Activated CD4-positive, alpha-beta T cell treated with anti-CD3 and anti-CD28 coated beads, Interleukin-2, amount 10 ng/mL, durations not matched to agents 24 days and 14 days (primary cell): Measurements from ENCODE around the gene CBR3. TPM values are rescaled to one million over a fixed set of nuclear protein-coding genes. Genes with fewer than 3 reads are reported as not detected.

Experiments used
- DNase-seq: peaks from one replicate; pipeline ENCODE4 v3.0.0; 2022
- H3K27ac Mint-ChIP-seq: one replicate; pipeline ENCODE4 v1.8.0; 2022; ENCODE audit warnings: mild to moderate bottlenecking, mixed read lengths
- H3K27me3 Mint-ChIP-seq: one replicate; pipeline ENCODE4 v1.8.0; 2022; ENCODE audit warnings: mixed read lengths
- H3K36me3 Mint-ChIP-seq: one replicate; pipeline ENCODE4 v1.8.0; 2022; ENCODE audit warnings: low read depth, mild to moderate bottlenecking, mixed read lengths
- H3K4me1 Mint-ChIP-seq: one replicate; pipeline ENCODE4 v1.8.0; 2021; ENCODE audit warnings: mixed read lengths
- H3K4me3 Mint-ChIP-seq: one replicate; pipeline ENCODE4 v1.8.0; 2022; ENCODE audit warnings: mild to moderate bottlenecking, moderate library complexity, mixed read lengths
- H3K9me3 Mint-ChIP-seq: one replicate; pipeline ENCODE4 v1.8.0; 2021; ENCODE audit warnings: mixed read lengths
- intact Hi-C: fragments of 100-400 bp; cut with micrococcal nuclease; formaldehyde crosslinking; loops from one replicate; pipeline ENCODE4 v1.15.1; 2023
- total RNA-seq: library from RNA; stranded (reverse); gene quantifications from 2 replicates; pipeline ENCODE4 v1.2.3, GENCODE V29; 2022

CBR3 gene
- total RNA-seq, 1 donor from 2014 or later, result 19.8 TPM

DNA sequence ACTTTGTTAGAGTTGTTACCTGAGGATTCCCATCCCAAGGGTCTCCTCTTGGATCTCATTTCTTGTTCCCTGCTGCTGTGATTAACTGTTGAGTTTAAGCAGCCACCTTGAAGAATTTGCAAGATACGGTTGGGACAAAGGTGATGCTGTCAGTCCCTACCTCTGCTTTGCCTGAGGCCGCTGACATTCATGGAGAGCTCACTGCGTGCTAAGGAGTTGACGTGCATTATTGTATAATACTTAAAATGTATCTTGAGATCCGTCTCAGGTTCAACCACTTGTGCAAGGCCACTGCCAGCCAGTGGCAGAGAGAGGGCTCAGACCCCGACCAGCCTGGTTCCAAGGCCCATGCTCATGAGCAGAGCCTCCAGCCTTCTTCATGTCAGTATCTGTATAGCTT lies 35.9 kb downstream of the CBR3 start:
- Mint-ChIP-seq H3K9me3 (no peaks in the 10 kb centered on the region), H3K4me3 (no peak overlapping the region), H3K4me1 (peaks cover 15% of the 10 kb centered on the region), H3K27ac (no peak overlapping the region), H3K36me3 (peaks cover 27% of the 10 kb centered on the region), H3K27me3 (no peaks in the 10 kb centered on the region)
- intact Hi-C loops, result no loop called here
- no peak for DNase-seq

DNA sequence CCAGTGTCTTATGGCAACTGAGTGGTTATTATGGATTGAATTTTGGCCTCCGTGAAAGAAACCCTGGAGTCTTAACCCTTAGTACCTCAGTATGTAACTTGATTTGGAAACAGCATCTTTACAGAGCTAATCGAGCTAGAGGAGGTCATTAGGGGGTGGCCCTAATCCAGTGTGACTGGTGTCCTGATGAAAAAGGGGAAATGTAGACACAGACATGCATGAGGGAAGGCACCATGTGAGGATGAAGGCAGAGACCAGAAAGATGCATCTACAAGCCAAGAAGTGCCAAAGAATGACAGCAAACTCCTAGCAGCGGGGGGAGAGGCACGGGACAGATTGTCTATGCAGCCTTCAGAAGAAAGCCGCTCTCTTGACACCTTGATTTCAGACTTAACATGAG lies 36.5 kb downstream of the CBR3 start:
- peaks cover 16% of the 10 kb centered on the region for H3K4me1 Mint-ChIP-seq
- H3K4me3 Mint-ChIP-seq, result no peak overlapping the region
- H3K27me3 Mint-ChIP-seq, result no peaks in the 10 kb centered on the region
- H3K36me3 Mint-ChIP-seq, result peaks cover 25% of the 10 kb centered on the region
- H3K9me3 Mint-ChIP-seq, result no peaks in the 10 kb centered on the region
- no peak overlapping the region for H3K27ac Mint-ChIP-seq
- no peak for DNase-seq
- intact Hi-C loops, result no loop called here

GRCh38 chr21:36171741-36172331 lies 37.0 kb downstream of the CBR3 start:
- no peaks in the 10 kb centered on the region for H3K27me3 Mint-ChIP-seq
- intact Hi-C loops, result no loop called here
- no peak for DNase-seq
- peaks cover 21% of the 10 kb centered on the region for H3K36me3 Mint-ChIP-seq
- H3K27ac Mint-ChIP-seq, result peak overlapping the region; percentile 3
- no peak overlapping the region for H3K4me3 Mint-ChIP-seq
- peaks cover 16% of the 10 kb centered on the region for H3K4me1 Mint-ChIP-seq
- H3K9me3 Mint-ChIP-seq, result no peaks in the 10 kb centered on the region

DNA sequence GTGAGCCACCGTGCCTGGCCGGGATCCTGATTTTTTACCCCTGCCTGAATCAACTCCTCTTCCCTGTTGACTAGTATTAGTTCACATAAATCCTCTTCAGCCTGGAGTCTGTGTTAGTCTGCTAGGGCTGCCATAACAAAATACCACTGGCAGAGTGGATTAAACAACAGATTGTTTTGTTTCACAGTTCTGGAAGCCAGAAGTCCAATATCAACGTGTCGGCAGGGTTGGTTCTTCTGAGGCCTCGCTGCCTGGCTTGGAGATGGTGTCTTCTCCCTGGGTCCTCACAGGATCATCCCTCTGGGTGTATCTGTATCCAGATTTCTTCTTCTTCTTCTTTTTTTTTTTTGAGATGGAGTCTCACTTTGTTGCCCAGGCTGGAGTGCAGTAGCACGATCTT lies 39.9 kb downstream of the CBR3 start:
- intact Hi-C loops, result no loop called here
- H3K27ac Mint-ChIP-seq, result no peak overlapping the region

DNA sequence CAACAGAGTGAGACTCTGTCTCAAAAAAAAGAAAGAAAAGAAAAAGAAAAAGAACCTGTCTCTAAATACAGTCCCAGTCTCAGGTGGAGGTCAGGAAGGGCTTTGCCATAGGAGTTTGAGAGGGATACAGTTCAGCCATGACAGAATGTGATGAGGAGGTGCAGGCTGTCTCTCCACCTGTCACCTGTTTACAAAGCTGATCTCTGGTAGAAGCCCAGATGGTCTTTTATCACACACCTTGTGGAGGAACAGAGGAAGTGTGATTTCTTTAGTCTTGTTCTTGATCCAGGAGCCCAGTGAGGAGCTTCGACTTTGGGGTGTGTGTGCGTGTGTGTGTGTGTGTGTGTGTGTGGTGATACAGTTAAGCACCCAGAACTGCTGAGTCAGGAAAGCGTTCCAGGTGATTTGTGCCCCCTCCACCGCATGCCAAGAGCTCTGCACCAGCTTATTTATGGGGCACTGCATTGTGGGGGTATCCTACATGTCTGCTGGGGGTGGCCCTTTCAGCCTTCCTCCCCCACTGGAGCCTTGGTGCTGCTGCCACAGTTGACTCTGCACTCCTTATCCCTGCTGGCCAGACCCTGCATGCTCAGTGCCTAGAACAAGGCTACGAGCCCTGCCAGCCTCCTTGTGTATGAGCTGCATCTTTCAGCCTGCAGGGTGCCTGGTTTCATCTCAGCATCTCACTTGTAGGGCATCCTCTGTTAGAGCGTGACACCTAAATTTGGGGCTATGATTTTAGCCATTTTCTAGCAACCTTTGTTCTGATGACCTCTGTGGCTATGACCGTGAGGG lies 41.1 kb downstream of the CBR3 start:
- Mint-ChIP-seq H3K27me3 (no peaks in the 10 kb centered on the region), H3K9me3 (no peaks in the 10 kb centered on the region), H3K36me3 (peaks cover 5% of the 10 kb centered on the region), H3K4me3 (no peak overlapping the region), H3K4me1 (peaks cover 18% of the 10 kb centered on the region), H3K27ac (no peak overlapping the region)
- intact Hi-C loops, result no loop called here
- DNase-seq, result no peak

More for the DNA sequence above, 39.9 kb downstream of the CBR3 start:
- no peak overlapping the region for H3K4me3 Mint-ChIP-seq
- no peaks in the 10 kb centered on the region for H3K27me3 Mint-ChIP-seq
- H3K9me3 Mint-ChIP-seq, result no peaks in the 10 kb centered on the region
- DNase-seq, result no peak
- peaks cover 18% of the 10 kb centered on the region for H3K4me1 Mint-ChIP-seq
- H3K36me3 Mint-ChIP-seq, result peaks cover 9% of the 10 kb centered on the region

GRCh38 chr21:36178349-36178748 lies 43.5 kb downstream of the CBR3 start:
- no peak for DNase-seq
- no peak overlapping the region for H3K4me3 Mint-ChIP-seq
- H3K36me3 Mint-ChIP-seq, result no peaks in the 10 kb centered on the region
- H3K4me1 Mint-ChIP-seq, result peaks cover 14% of the 10 kb centered on the region
- no peaks in the 10 kb centered on the region for H3K27me3 Mint-ChIP-seq
- no peak overlapping the region for H3K27ac Mint-ChIP-seq
- no peaks in the 10 kb centered on the region for H3K9me3 Mint-ChIP-seq
- intact Hi-C loops, result no loop called here

DNA sequence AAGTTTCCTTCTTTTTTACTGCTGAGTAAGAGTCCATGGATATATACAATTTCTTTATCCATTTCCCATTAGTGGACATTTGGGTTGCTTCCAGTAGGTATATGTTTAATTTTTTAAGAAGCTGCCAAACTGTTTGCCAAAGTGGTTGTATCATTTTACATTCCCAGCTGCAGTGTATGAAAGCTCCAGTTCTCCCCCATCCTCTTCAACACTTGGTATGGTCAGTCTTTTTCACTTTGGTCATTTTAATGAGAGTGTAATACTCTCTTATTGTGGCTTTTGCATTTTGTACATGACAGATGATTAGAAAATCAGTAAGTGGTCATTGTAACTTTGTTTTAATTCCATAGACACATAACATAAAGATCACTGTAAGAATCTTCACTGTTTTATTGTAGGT lies 44.3 kb downstream of the CBR3 start:
- Mint-ChIP-seq H3K36me3 (no peaks in the 10 kb centered on the region), H3K4me3 (no peak overlapping the region), H3K27ac (no peak overlapping the region), H3K27me3 (no peaks in the 10 kb centered on the region), H3K4me1 (peaks cover 10% of the 10 kb centered on the region), H3K9me3 (no peaks in the 10 kb centered on the region)
- intact Hi-C loops, result no loop called here
- no peak for DNase-seq

- Mint-ChIP-seq H3K4me1 (peaks cover 6% of the 10 kb centered on the region), H3K27me3 (no peaks in the 10 kb centered on the region), H3K9me3 (no peaks in the 10 kb centered on the region), H3K36me3 (no peaks in the 10 kb centered on the region), H3K27ac (no peak overlapping the region), H3K4me3 (no peak overlapping the region)
- no peak for DNase-seq
- intact Hi-C loops, result no loop called here
Measured at GRCh38 chr21:36180963-36181362, 46.1 kb downstream of the CBR3 start.

DNA sequence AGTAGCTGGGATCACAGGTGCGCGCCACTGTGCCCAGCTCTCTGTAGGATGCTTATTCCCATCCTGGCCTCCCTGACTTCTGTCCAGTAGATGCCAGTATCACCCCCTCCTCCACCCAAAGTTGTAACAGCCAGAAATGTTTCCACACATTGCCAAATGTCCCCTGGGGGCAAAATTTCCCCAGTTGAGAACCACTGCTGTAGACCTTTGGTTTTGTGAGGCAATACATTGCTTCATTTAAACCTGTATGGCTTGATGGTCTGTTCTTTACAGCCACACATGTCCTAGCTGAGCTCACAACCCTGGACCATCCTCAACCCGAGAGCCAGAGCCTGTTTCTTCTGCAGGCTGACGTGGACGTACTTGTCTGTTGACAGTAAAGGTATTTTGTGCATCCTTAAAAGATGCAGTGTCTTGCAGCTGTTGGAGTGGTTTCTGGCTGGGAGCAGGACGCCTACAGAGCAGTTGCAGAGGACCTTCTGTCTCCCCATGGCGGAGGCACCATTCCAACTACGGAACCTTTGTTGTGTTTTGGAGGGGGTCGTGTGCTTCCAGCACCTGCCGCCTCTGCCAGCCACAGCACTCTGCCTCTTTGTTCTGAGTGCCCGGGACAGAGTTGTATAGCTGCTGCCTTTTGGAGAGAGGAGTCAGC lies 48.4 kb downstream of the CBR3 start:
- Mint-ChIP-seq H3K4me1 (peaks cover 6% of the 10 kb centered on the region), H3K27me3 (no peaks in the 10 kb centered on the region)

DNA sequence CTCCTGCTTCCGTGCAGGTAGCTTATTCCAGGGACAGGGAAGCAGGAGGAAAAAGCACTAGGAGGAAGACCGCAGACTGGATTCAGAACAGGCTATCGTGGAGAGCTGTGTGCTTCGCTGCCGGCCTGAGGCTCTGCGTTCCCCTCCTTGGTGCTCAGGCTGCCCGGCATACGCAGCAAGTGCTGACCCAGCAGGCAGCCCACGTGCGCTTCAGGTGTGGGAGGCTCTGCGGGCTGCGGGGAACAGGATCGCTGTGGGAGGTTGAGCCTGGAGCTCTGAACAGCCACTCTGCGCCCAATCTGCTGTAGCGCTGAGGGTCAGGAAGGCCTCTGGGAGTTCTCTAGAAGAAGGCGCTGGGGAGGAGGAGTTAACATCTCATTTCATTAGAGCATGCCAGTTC lies 49.7 kb downstream of the CBR3 start:
- H3K9me3 Mint-ChIP-seq, result no peaks in the 10 kb centered on the region
- H3K27ac Mint-ChIP-seq, result no peak overlapping the region
- intact Hi-C loops, result no loop called here
- no peak overlapping the region for H3K4me3 Mint-ChIP-seq
- no peaks in the 10 kb centered on the region for H3K27me3 Mint-ChIP-seq
- peaks cover 9% of the 10 kb centered on the region for H3K4me1 Mint-ChIP-seq
- DNase-seq, result no peak
- peaks cover 3% of the 10 kb centered on the region for H3K36me3 Mint-ChIP-seq

More for the DNA sequence above, 48.4 kb downstream of the CBR3 start:
- Mint-ChIP-seq H3K9me3 (no peaks in the 10 kb centered on the region), H3K36me3 (peaks cover 2% of the 10 kb centered on the region), H3K27ac (no peak overlapping the region), H3K4me3 (no peak overlapping the region)
- no peak for DNase-seq
- intact Hi-C loops, result no loop called here

GRCh38 chr21:36185523-36185922 lies 50.6 kb downstream of the CBR3 start:
- H3K36me3 Mint-ChIP-seq, result peaks cover 3% of the 10 kb centered on the region
- intact Hi-C loops, result no loop called here
- no peaks in the 10 kb centered on the region for H3K27me3 Mint-ChIP-seq
- H3K9me3 Mint-ChIP-seq, result no peaks in the 10 kb centered on the region
- DNase-seq, result no peak
- no peak overlapping the region for H3K27ac Mint-ChIP-seq
- H3K4me1 Mint-ChIP-seq, result peaks cover 9% of the 10 kb centered on the region
- H3K4me3 Mint-ChIP-seq, result no peak overlapping the region

- Mint-ChIP-seq H3K4me3 (no peak overlapping the region), H3K27me3 (no peaks in the 10 kb centered on the region), H3K9me3 (no peaks in the 10 kb centered on the region), H3K36me3 (peaks cover 3% of the 10 kb centered on the region), H3K27ac (no peak overlapping the region), H3K4me1 (peaks cover 9% of the 10 kb centered on the region)
- intact Hi-C loops, result no loop called here
- DNase-seq, result no peak
Measured at GRCh38 chr21:36186081-36186480, 51.2 kb downstream of the CBR3 start.

DNA sequence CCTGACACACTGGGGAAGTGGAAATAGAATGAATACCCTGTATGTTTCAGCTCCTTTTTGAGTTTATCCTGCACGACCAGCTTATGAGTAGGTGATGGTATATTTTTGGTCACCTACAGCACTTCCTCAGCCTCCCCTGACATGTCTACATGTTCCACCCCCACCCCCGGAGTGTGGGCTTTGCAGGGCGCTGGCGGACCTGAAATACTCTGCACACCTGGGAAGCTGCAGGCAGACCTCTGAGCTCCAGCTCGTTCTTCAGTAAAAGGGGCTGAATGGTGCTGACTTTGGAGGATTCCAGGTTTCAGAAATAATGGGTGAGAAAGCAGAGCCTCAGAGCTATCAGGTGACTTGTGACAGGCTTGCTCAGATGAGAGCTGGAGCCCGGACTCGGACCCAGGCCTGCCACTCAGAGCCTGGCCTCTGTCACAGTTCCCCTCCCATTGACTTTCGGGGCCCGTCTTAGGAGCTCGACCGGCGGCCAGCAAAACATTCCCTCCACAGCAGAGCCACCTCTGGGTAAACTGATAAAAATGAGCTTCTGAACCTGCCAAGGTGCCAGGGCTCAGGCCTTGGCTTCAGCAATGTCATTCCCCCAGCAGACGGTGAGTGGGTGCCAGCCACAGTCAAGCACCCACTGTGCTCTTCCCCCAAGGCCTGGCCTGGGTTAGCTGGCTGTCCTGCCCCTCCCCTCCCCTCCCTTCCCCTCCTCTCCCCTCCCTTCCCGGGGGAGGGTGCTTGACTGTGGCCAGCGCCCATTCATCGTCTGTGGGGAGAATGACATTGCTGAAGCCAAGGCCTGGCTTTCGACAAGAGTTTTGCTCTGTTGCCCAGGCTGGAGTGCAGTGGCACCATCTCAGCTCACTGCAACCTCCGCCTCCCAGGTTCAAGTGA lies 51.9 kb downstream of the CBR3 start:
- Mint-ChIP-seq H3K9me3 (no peaks in the 10 kb centered on the region), H3K27ac (no peak overlapping the region), H3K4me1 (peaks cover 9% of the 10 kb centered on the region), H3K4me3 (no peak overlapping the region), H3K27me3 (no peaks in the 10 kb centered on the region), H3K36me3 (peaks cover 3% of the 10 kb centered on the region)
- intact Hi-C loops, result no loop called here
- DNase-seq, result no peak
